GM12878 (cell line): ENCODE data around the gene CFAP92. TPM values are rescaled to one million over a fixed set of nuclear protein-coding genes. Genes with fewer than 3 reads are reported as not detected.

Source experiments
- polyA plus RNA-seq, 11 experiments: library from polyadenylated mRNA; depleted of rRNA in 4 of 11; unstranded in 6 of 11; stranded (reverse) in 5 of 11; fragments of >200 nt; fragmentation: Nextera tagmentation in 4 of 11; fragmentation: Illumina TruSeq in 1 of 11; extraction: Ambion mirVana in 4 of 11; extraction: Trizol in 1 of 11; gene quantifications; 1 replicate in 1 of 11; 2 replicates in 10 of 11; pipeline versions ENCODE4 v1.2.1 to v1.2.3, GENCODE V29; 2011 to 2016; ENCODE audit warnings: inconsistent platforms in 2 of 11, missing spikeins in 2 of 11, low read depth in 1 of 11
- small RNA-seq: library from RNA; depleted of rRNA; stranded (forward); fragments of <200 nt; gene quantifications from one replicate; pipeline ENCODE3, GENCODE V24; 2014
- total RNA-seq, 4 experiments: library from RNA; depleted of rRNA in 3 of 4; stranded (reverse); fragments of >200 nt in 3 of 4; fragmentation: Illumina TruSeq in 1 of 4; extraction: Trizol in 1 of 4; gene quantifications; 2 replicates each; pipeline versions ENCODE4 v1.2.1 to v1.2.3, GENCODE V29; 2013 to 2021

The CFAP92 gene
- total and polyA plus RNA-seq, 10 of the 15 experiments (the other 5 are each of a cell fraction or from before 2014, with no cell fraction given): 0.05 to 0.52 (median 0.14) TPM; not detected in 7

Small RNAs within 50 kb of the gene (small RNA-seq; reads per million reads assigned to genes)
- gene AC112484.4: not detected

Other genes with a start within 250 kb of the CFAP92 start
- 43.8 and 47.6 TPM in 2 replicates for gene ACAD9, start 114.5 kb downstream of the CFAP92 start, total RNA-seq (2014; rRNA removed)
- 31.2 and 33.4 TPM in 2 replicates for gene ACAD9, start 114.5 kb downstream of the CFAP92 start, total RNA-seq (2014; rRNA removed; fragmentation: Illumina TruSeq; extraction: Trizol)
- 50.0 and 54.0 TPM in 2 replicates for gene ACAD9, start 114.5 kb downstream of the CFAP92 start, total RNA-seq (2021)
- 19.9 and 31.7 TPM in 2 replicates for gene ACAD9, start 114.5 kb downstream of the CFAP92 start, polyA plus RNA-seq (2011; rRNA removed)
- 35.2 and 39.8 TPM in 2 replicates for gene ACAD9, start 114.5 kb downstream of the CFAP92 start, polyA plus RNA-seq (2014; fragmentation: Illumina TruSeq; extraction: Trizol)
- gene ACAD9, start 114.5 kb downstream of the CFAP92 start, polyA plus RNA-seq (2014; fragmentation: Nextera tagmentation; extraction: Ambion mirVana): 10 to 100 TPM; 12.7 to 21.5 TPM
- 53.8 and 54.4 TPM in 2 replicates for gene ACAD9, start 114.5 kb downstream of the CFAP92 start, polyA plus RNA-seq (2014; rRNA removed)
- 10 to 100 TPM; 55.9 to 63.1 TPM for gene ACAD9, start 114.5 kb downstream of the CFAP92 start, polyA plus RNA-seq (2016; fragmentation: Nextera tagmentation; extraction: Ambion mirVana)
- not detected in 2 replicates for gene EFCC1, start 7.2 kb upstream of the CFAP92 start, total RNA-seq (2014; rRNA removed)
- not detected in 2 replicates for gene EFCC1, start 7.2 kb upstream of the CFAP92 start, total RNA-seq (2014; rRNA removed; fragmentation: Illumina TruSeq; extraction: Trizol)
- not detected in 2 replicates for gene EFCC1, start 7.2 kb upstream of the CFAP92 start, total RNA-seq (2021)
- gene EFCC1, start 7.2 kb upstream of the CFAP92 start, polyA plus RNA-seq (2011; rRNA removed): not detected in 2 replicates
- not detected in 2 replicates for gene EFCC1, start 7.2 kb upstream of the CFAP92 start, polyA plus RNA-seq (2014; fragmentation: Illumina TruSeq; extraction: Trizol)
- gene EFCC1, start 7.2 kb upstream of the CFAP92 start, polyA plus RNA-seq (2014; fragmentation: Nextera tagmentation; extraction: Ambion mirVana): not detected
- gene EFCC1, start 7.2 kb upstream of the CFAP92 start, polyA plus RNA-seq (2014; rRNA removed): not detected in 2 replicates
- not detected for gene EFCC1, start 7.2 kb upstream of the CFAP92 start, polyA plus RNA-seq (2016; fragmentation: Nextera tagmentation; extraction: Ambion mirVana)
- not detected in 2 replicates for gene GP9, start 66.7 kb upstream of the CFAP92 start, total RNA-seq (2014; rRNA removed)
- gene GP9, start 66.7 kb upstream of the CFAP92 start, total RNA-seq (2014; rRNA removed; fragmentation: Illumina TruSeq; extraction: Trizol): not detected in 2 replicates
- gene GP9, start 66.7 kb upstream of the CFAP92 start, total RNA-seq (2021): not detected in 2 replicates
- not detected in 2 replicates for gene GP9, start 66.7 kb upstream of the CFAP92 start, polyA plus RNA-seq (2011; rRNA removed)
- gene GP9, start 66.7 kb upstream of the CFAP92 start, polyA plus RNA-seq (2014; fragmentation: Illumina TruSeq; extraction: Trizol): not detected in 2 replicates
- not detected for gene GP9, start 66.7 kb upstream of the CFAP92 start, polyA plus RNA-seq (2014; fragmentation: Nextera tagmentation; extraction: Ambion mirVana)
- 0.15 TPM in 1 of 2 replicates, not detected in the other for gene GP9, start 66.7 kb upstream of the CFAP92 start, polyA plus RNA-seq (2014; rRNA removed)
- not detected for gene GP9, start 66.7 kb upstream of the CFAP92 start, polyA plus RNA-seq (2016; fragmentation: Nextera tagmentation; extraction: Ambion mirVana)
- gene RAB43, start 127.7 kb upstream of the CFAP92 start, total RNA-seq (2014; rRNA removed): 8.0 and 10.0 TPM in 2 replicates
- 0.67 and 0.69 TPM in 2 replicates for gene RAB43, start 127.7 kb upstream of the CFAP92 start, total RNA-seq (2014; rRNA removed; fragmentation: Illumina TruSeq; extraction: Trizol)
- gene RAB43, start 127.7 kb upstream of the CFAP92 start, total RNA-seq (2021): 11.4 and 14.0 TPM in 2 replicates
- 4.1 and 4.7 TPM in 2 replicates for gene RAB43, start 127.7 kb upstream of the CFAP92 start, polyA plus RNA-seq (2011; rRNA removed)
- gene RAB43, start 127.7 kb upstream of the CFAP92 start, polyA plus RNA-seq (2014; fragmentation: Illumina TruSeq; extraction: Trizol): 0.10 and 0.26 TPM in 2 replicates
- under 1 TPM; 0.08 to 0.29 TPM for gene RAB43, start 127.7 kb upstream of the CFAP92 start, polyA plus RNA-seq (2014; fragmentation: Nextera tagmentation; extraction: Ambion mirVana)
- 6.8 and 10.0 TPM in 2 replicates for gene RAB43, start 127.7 kb upstream of the CFAP92 start, polyA plus RNA-seq (2014; rRNA removed)
- gene RAB43, start 127.7 kb upstream of the CFAP92 start, polyA plus RNA-seq (2016; fragmentation: Nextera tagmentation; extraction: Ambion mirVana): 1 to 10 TPM; 4.0 to 4.5 TPM
- gene ISY1, start 167.0 kb upstream of the CFAP92 start, total RNA-seq (2014; rRNA removed): 28.3 and 39.5 TPM in 2 replicates
- gene ISY1, start 167.0 kb upstream of the CFAP92 start, total RNA-seq (2014; rRNA removed; fragmentation: Illumina TruSeq; extraction: Trizol): 46.0 and 47.1 TPM in 2 replicates
- 36.8 and 38.6 TPM in 2 replicates for gene ISY1, start 167.0 kb upstream of the CFAP92 start, total RNA-seq (2021)
- 43.3 and 61.7 TPM in 2 replicates for gene ISY1, start 167.0 kb upstream of the CFAP92 start, polyA plus RNA-seq (2011; rRNA removed)
- gene ISY1, start 167.0 kb upstream of the CFAP92 start, polyA plus RNA-seq (2014; fragmentation: Illumina TruSeq; extraction: Trizol): 42.3 and 45.4 TPM in 2 replicates
- 10 to 100 TPM; 54.1 to 58.2 TPM for gene ISY1, start 167.0 kb upstream of the CFAP92 start, polyA plus RNA-seq (2014; fragmentation: Nextera tagmentation; extraction: Ambion mirVana)
- 28.5 and 32.3 TPM in 2 replicates for gene ISY1, start 167.0 kb upstream of the CFAP92 start, polyA plus RNA-seq (2014; rRNA removed)
- 10 to 100 TPM; 66.7 to 72.2 TPM for gene ISY1, start 167.0 kb upstream of the CFAP92 start, polyA plus RNA-seq (2016; fragmentation: Nextera tagmentation; extraction: Ambion mirVana)
- gene CNBP, start 189.8 kb upstream of the CFAP92 start, total RNA-seq (2014; rRNA removed): 300 and 328 TPM in 2 replicates
- 341 and 350 TPM in 2 replicates for gene CNBP, start 189.8 kb upstream of the CFAP92 start, total RNA-seq (2014; rRNA removed; fragmentation: Illumina TruSeq; extraction: Trizol)
- 340 and 342 TPM in 2 replicates for gene CNBP, start 189.8 kb upstream of the CFAP92 start, total RNA-seq (2021)
- 468 and 566 TPM in 2 replicates for gene CNBP, start 189.8 kb upstream of the CFAP92 start, polyA plus RNA-seq (2011; rRNA removed)
- gene CNBP, start 189.8 kb upstream of the CFAP92 start, polyA plus RNA-seq (2014; fragmentation: Illumina TruSeq; extraction: Trizol): 409 and 473 TPM in 2 replicates
- 100 to 1,000 TPM; 618 to 719 TPM for gene CNBP, start 189.8 kb upstream of the CFAP92 start, polyA plus RNA-seq (2014; fragmentation: Nextera tagmentation; extraction: Ambion mirVana)
- gene CNBP, start 189.8 kb upstream of the CFAP92 start, polyA plus RNA-seq (2014; rRNA removed): 362 and 390 TPM in 2 replicates
- gene CNBP, start 189.8 kb upstream of the CFAP92 start, polyA plus RNA-seq (2016; fragmentation: Nextera tagmentation; extraction: Ambion mirVana): 100 to 1,000 TPM; 618 to 628 TPM